ENCODE data around the gene ZNF354C.

DNA sequence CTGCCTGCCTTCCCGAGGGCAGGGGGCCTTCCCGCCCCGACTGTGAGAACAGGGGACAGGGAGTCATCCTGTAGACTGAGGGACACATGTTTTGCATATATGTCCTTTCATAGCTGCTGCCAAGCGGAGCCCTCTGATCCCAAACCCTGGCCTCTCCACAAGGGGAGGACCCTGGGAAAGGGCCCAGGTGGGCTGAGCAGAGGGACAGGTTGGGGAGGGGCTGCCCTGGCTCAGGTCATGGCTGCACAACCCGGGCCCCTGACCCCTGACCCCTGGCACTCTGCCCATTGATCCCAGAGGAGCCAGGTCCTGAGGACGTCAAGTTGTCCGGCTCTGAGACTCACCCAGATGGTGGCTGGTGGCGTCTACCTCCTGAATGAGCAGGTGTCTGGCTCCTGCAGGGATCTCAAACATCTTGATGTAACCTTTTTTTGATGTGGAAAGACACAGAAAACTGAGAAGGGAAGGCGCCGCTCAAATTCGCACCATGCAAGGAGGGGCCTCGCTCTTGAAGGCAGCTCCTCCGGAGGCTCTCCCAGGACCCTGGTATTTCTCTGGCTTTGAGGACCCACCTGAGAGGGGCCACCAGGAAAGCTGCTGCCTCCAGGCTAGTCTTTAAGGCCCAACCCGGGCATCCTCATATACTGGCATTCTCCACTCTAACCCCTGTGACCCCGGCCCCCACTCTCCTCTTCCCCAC is 71.9 kb downstream of the ZNF354C start:
- TF ChIP-seq, protein P1, sequence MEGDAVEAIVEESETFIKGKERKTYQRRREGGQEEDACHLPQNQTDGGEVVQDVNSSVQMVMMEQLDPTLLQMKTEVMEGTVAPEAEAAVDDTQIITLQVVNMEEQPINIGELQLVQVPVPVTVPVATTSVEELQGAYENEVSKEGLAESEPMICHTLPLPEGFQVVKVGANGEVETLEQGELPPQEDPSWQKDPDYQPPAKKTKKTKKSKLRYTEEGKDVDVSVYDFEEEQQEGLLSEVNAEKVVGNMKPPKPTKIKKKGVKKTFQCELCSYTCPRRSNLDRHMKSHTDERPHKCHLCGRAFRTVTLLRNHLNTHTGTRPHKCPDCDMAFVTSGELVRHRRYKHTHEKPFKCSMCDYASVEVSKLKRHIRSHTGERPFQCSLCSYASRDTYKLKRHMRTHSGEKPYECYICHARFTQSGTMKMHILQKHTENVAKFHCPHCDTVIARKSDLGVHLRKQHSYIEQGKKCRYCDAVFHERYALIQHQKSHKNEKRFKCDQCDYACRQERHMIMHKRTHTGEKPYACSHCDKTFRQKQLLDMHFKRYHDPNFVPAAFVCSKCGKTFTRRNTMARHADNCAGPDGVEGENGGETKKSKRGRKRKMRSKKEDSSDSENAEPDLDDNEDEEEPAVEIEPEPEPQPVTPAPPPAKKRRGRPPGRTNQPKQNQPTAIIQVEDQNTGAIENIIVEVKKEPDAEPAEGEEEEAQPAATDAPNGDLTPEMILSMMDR (IDR thresholded peaks at IDR 0.05) = no peak
- no peak for TF ChIP-seq EP300 (IDR thresholded peaks at IDR 0.05)

Measured in suprapubic skin (tissue), 3 donors.